GM20431 (cell line): ENCODE results near the gene EYS.
"Not testable (repeated sequence)": the region's sequence is repeated elsewhere in the genome, so short reads cannot be mapped to it uniquely, and the experiment has no call there.

ENCODE experiments used
- in situ Hi-C: fragments of 300-500 bp; cut with MseI, MboI; formaldehyde crosslinking; loops from one replicate; pipeline ENCODE4 v1.15.0; 2020; ENCODE audit warnings: low sequenced_read_pairs; ENCODE audit not compliant: unreplicated experiment

The EYS gene

GRCh38 chr6:63926950-63927927 lies 1779.8 kb downstream of the EYS start:
- in situ Hi-C loops, result no loop called here

GRCh38 chr6:63926258-63926780 lies 1780.7 kb downstream of the EYS start:
- in situ Hi-C loops, result no loop called here

DNA sequence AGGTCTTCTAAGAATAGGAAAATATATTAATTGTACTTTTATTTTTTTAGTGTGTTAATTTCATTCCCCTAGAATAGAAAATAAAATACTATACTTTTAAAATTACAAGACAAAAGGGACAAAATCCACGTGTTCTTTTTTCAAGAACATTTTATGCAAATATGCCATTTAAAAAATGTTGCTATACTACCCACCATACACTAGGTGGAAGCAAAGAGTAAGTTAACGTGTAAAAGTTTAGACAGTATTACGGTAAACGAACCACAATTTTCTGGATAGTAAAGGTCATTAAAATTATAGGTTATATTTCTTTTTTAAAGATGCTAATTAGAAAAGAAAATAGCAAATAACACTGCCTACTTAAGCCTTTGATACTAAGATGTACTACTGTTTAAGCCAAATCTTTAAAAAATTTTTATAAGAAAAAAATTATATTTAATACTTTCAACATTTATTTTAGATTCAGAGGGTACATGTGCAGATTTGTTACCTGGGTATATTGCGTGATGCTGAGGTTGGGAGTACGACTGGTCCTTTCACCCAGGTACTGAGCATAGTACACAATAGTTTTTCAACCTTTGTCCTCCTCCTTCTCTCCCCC lies 1783.8 kb downstream of the EYS start:
- in situ Hi-C loops, result loop anchor here (25.0 kb wide), 1 partner anchor 414 kb away; no protein-coding TSS in a partner anchor

- in situ Hi-C loops, result loop anchor here (25.0 kb wide), 1 partner anchor 418 kb away; no protein-coding TSS in a partner anchor
These were observed 1787.4 kb downstream of the EYS start for GRCh38 chr6:63919556-63920110.

GRCh38 chr6:63912887-63913286 lies 1794.1 kb downstream of the EYS start:
- in situ Hi-C loops, result loop anchor here (25.0 kb wide), 1 partner anchor 424 kb away; no protein-coding TSS in a partner anchor

DNA sequence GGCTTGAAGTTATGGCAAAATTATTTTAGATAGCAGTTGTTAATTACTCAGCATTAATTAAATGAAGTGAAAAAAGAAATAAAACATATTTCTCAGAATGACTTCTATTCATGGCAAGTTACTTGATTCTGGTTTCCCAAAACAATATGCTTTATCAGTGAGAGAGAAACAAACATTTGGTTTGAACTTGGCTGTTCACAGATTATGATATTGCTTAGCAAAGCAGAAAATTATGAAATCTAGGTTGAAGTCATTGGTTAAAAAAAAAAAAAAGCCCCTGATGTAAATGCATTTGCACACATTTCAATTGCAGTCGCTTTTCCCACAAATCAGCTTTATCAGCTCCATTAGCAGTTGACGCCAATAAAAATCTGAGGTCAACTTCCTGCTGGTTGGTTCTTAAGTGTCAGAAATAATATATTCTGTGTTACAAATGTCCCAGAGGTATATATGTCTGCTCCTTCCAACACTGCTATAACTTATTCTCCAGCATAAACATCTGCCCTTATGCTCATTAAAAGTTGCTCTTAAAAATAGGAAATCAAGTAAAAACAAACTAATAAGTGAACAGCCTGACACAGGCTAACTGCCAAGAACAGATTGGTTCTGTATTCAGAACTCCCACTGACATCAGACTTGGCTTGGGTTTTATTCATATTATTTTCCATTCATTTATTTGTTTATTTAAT lies 1796.0 kb downstream of the EYS start:
- in situ Hi-C loops, result loop anchor here (25.0 kb wide), 1 partner anchor 426 kb away; no protein-coding TSS in a partner anchor

DNA sequence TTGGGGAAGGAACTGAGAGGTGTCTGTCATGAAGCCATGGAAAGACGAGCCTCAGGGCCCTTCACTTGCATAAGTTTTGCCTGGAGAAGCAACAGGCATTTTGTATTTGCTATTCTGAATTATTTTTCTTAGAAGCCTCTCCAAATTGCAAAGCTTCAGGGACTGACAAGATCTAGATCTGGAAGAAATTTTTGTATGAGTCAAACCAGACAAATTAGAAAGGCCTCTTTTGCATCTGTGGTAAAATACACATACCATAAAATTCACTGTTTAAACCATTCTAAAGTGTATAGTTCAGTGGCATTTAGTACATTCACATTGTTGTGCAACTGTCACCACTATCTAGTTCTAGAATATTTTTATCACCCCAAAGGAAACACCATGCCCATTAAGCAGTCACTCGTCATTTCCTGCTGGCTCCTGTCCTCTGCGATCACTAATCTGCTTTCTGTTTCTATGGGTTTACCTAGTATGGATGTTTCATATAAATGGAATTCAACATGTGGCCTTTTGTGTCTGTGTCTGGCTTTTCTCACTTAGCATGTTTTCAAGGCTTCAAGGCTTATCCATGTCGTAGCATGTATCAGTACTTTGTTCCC lies 1802.3 kb downstream of the EYS start:
- in situ Hi-C loops, result loop anchor here (25.0 kb wide), 1 partner anchor 433 kb away; no protein-coding TSS in a partner anchor

DNA sequence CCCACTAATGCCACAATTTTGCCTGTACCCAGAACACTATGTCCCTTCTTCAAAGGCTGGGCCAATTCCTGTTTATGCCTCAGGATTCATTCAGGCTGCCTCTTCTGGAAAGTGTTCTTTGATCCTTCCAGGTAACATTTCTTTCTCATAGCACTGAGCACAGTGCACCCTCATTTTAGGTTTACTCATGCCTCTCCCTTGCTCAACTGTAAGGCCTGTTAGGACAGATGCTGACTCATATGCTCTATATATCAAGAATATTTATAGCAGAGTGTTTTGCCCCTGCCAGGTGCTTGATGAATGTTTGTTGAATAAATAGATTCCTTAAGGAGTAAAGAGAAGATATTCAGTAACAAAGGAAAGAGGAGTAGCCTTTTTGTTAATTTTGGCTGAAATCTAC lies 1807.5 kb downstream of the EYS start:
- in situ Hi-C loops, result no loop called here

GRCh38 chr6:63897952-63898351 lies 1809.1 kb downstream of the EYS start:
- in situ Hi-C loops, result no loop called here

DNA sequence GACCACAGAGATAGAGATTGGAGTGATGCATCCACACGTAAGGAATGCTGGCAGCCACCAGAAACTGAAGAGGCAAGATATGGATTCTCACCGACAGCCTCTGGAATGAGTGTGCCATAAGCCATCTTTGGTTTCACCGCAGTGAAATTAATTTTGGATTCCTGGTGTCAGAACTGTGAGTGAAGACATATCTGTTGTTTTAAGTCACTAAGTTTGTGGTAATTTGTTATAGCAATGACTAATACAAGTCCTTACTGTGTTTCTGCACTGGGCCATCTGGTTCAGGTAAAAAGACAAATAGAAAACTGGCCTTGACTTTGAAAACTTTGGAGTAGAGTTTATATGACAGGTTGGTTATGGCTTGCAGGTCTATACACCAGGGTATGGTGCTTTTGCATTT lies 1809.6 kb downstream of the EYS start:
- in situ Hi-C loops, result no loop called here

DNA sequence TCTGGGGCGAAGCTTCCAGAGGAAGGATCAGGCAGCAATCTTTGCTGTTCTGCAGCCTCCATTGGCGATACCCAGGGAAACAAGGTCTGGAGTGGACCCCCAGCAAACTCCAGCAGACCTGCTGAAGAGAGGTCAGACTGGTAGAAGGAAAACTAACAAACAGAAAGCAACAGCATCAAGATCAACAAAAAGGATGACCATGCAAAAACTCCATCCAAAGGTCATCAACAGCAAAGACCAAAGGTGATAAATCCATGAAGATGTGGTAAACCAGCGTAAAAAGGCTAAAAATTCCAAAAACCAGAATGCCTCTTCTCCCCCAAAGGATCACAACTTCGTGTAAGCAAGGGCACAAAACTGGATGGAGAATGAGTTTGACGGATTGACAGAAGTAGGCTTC lies 1818.6 kb downstream of the EYS start:
- in situ Hi-C loops, result no loop called here

GRCh38 chr6:63887804-63888203 lies 1819.2 kb downstream of the EYS start:
- in situ Hi-C loops, result not testable (repeated sequence)

- in situ Hi-C loops, result no loop called here
These were observed 1819.8 kb downstream of the EYS start for GRCh38 chr6:63887002-63887751.

DNA sequence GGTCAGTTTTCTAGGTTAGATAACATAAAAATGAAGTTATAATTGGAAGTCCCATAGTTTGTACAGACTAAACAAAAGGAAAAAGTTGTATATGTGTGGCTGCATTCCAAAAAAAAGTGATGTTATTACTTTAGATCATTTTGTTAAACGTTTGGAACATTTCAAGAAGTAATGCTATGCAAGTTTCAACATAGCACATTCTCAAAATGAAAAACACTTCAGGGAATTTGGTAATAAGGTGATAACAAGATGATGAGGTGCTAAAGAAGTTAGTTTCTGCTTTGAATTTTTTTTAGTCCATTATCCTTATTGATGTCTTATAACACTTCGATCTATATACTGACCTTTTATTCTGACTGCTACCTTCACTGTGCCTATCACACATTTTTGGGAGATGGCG lies 1820.7 kb downstream of the EYS start:
- in situ Hi-C loops, result no loop called here

DNA sequence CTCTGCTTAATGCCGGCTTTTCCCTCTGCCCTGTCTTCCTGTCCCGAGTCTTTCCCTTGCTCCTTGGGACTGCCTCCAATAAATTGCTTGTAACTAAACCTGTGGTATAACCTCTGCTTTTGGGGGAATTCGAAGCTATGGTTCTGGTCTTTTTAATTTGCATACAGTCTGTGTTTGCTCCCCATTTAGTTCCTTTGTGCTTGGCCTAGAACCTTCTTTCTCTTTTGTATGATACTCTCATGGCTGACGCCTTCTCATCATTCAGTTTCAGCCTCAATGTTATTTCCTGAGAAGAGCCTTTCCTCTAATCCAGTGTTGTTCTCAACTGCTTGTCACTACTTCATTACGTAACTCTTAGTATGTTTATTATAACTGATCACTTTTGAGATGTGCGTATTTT lies 1823.4 kb downstream of the EYS start:
- in situ Hi-C loops, result no loop called here

GRCh38 chr6:63882208-63882607 lies 1824.8 kb downstream of the EYS start:
- in situ Hi-C loops, result no loop called here

DNA sequence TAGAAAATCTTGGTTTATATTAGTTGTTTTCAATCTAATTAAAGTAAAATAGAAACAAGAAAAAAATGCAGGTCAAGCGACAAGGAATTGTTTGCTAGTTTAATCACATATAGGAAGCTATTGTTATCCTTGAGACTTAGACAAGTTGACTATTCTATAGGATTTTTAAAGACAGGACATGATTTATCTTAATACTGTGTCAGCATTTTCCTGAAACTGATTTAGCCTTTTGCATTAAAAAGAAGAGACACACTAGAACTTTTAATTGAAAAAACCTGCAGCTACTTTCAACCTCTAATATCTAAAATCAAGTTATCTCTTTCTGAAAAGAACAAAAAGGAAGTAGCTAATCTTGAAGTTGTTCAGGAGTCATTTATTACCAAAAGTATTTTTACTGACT lies 1825.2 kb downstream of the EYS start:
- in situ Hi-C loops, result no loop called here

- in situ Hi-C loops, result no loop called here
These were observed 1834.8 kb downstream of the EYS start for GRCh38 chr6:63872233-63872632.

GRCh38 chr6:63868351-63868750 lies 1838.7 kb downstream of the EYS start:
- in situ Hi-C loops, result no loop called here
